Smooth muscle cell (in vitro differentiated cells): ENCODE results near the gene GRIN3A. TPM values are rescaled to one million over a fixed set of nuclear protein-coding genes. Genes with fewer than 3 reads are reported as not detected.

Source experiments
- DNase-seq: peaks from one replicate; lab custom pipeline; 2025; ENCODE audit not compliant: unreplicated experiment; lab: John Stamatoyannopoulos, UW
- H2AFZ ChIP-seq: fragments of 200-600 bp; sonication (generic); 2 replicates; pipeline ENCODE4 v1.6.0; 2016; ENCODE audit warnings: antibody characterized with exemption, low read depth, mild to moderate bottlenecking
- H3F3A ChIP-seq: fragments of 200-600 bp; sonication (generic); 2 replicates; pipeline ENCODE4 v1.6.0; 2017; ENCODE audit warnings: antibody characterized with exemption, low read depth
- H3K27ac ChIP-seq: fragments of 200-600 bp; sonication (generic); 2 replicates; pipeline ENCODE4 v1.5.1; 2016; ENCODE audit warnings: low read depth, mild to moderate bottlenecking
- H3K27me3 ChIP-seq: fragments of 200-600 bp; sonication (generic); 2 replicates; pipeline ENCODE4 v1.6.1; 2016; ENCODE audit warnings: low read depth, mild to moderate bottlenecking
- H3K36me3 ChIP-seq: fragments of 200-600 bp; sonication (generic); 2 replicates; pipeline ENCODE4 v1.5.1; 2016; ENCODE audit warnings: low read depth
- H3K4me1 ChIP-seq: fragments of 200-600 bp; sonication (generic); 2 replicates; pipeline ENCODE4 v1.5.1; 2016; ENCODE audit warnings: low read depth
- H3K4me2 ChIP-seq: fragments of 200-600 bp; sonication (generic); 2 replicates; pipeline ENCODE4 v1.6.0; 2016; ENCODE audit warnings: mild to moderate bottlenecking
- H3K4me3 ChIP-seq: fragments of 200-600 bp; sonication (generic); 2 replicates; pipeline ENCODE4 v1.5.1; 2016; ENCODE audit warnings: mild to moderate bottlenecking
- H3K79me2 ChIP-seq: fragments of 200-600 bp; sonication (generic); 2 replicates; pipeline ENCODE4 v1.6.0; 2016; ENCODE audit warnings: low read depth, mild to moderate bottlenecking
- H3K9ac ChIP-seq: fragments of 200-600 bp; sonication (generic); 2 replicates; pipeline ENCODE4 v1.6.0; 2016; ENCODE audit warnings: low read depth
- H3K9me3 ChIP-seq: fragments of 200-600 bp; sonication (generic); replicated peaks from 2 replicates; pipeline ENCODE4 v1.5.1; 2016; ENCODE audit warnings: low read depth
- H4K20me1 ChIP-seq: fragments of 200-600 bp; sonication (generic); 2 replicates; pipeline ENCODE4 v1.6.0; 2016; ENCODE audit warnings: low read depth
- CTCF ChIP-seq: fragments of 200-600 bp; sonication (generic); IDR thresholded peaks from 2 replicates; pipeline ENCODE4 v1.5.1; 2017; ENCODE audit warnings: borderline replicate concordance, mild to moderate bottlenecking, antibody characterized with exemption; ENCODE audit not compliant: insufficient read depth, poor library complexity, severe bottlenecking
- WGBS: methylation state at CpG from one replicate; pipeline ENCODE4 v1.1.7; 2016; ENCODE audit warnings: low lambda C conversion rate; 5-methylcytosine and 5-hydroxymethylcytosine counted together
- polyA plus RNA-seq: library from polyadenylated mRNA; unstranded; fragments of >200 nt; fragmentation: Nextera tagmentation; extraction: Ambion mirVana; gene quantifications from 2 replicates; pipeline ENCODE4 v1.2.1, GENCODE V29; 2016
- total RNA-seq: library from RNA; depleted of rRNA; stranded (reverse); fragments of >200 nt; gene quantifications from 2 replicates; pipeline ENCODE4 v1.2.3, GENCODE V29; 2014

Gene GRIN3A
- total and polyA plus RNA-seq, 2 experiments from 2014 or later, result 0.07 TPM; not detected in 1

- 95% methylated on average over 5 of the region's 5 CpGs for WGBS
- no peak for TF ChIP-seq CTCF
- Histone ChIP-seq H3K79me2 (no peaks in the 10 kb centered on the region), H3F3A (no peaks in the 10 kb centered on the region), H3K27ac (no peak overlapping the region), H3K4me2 (no peak overlapping the region), H3K4me3 (no peak overlapping the region), H3K36me3 (peaks cover 5% of the 10 kb centered on the region), H2AFZ (no peak overlapping the region), H3K4me1 (no peaks in the 10 kb centered on the region), H4K20me1 (no peaks in the 10 kb centered on the region), H3K9ac (no peak overlapping the region), H3K27me3 (no peaks in the 10 kb centered on the region), H3K9me3 (no peaks in the 10 kb centered on the region)
- no peak for DNase-seq
Observed at GRCh38 chr9:101569741-101570501, 168.5 kb downstream of the GRIN3A start.

- no peak for DNase-seq
- WGBS, result 98% methylated on average over 3 of the region's 3 CpGs
- Histone ChIP-seq H3K9me3 (no peaks in the 10 kb centered on the region), H3K9ac (no peak overlapping the region), H4K20me1 (no peaks in the 10 kb centered on the region), H3K4me3 (no peak overlapping the region), H3K4me2 (no peak overlapping the region), H3F3A (no peaks in the 10 kb centered on the region), H3K27ac (no peak overlapping the region), H2AFZ (no peak overlapping the region), H3K4me1 (no peaks in the 10 kb centered on the region), H3K27me3 (no peaks in the 10 kb centered on the region), H3K36me3 (peaks cover 11% of the 10 kb centered on the region), H3K79me2 (no peaks in the 10 kb centered on the region)
- TF ChIP-seq CTCF, result no peak
Observed at GRCh38 chr9:101567725-101568350, 170.6 kb downstream of the GRIN3A start.

GRCh38 chr9:101566904-101567724 is 171.3 kb downstream of the GRIN3A start:
- Histone ChIP-seq H4K20me1 (no peaks in the 10 kb centered on the region), H3K9ac (no peak overlapping the region), H3K27ac (no peak overlapping the region), H3F3A (no peaks in the 10 kb centered on the region), H3K79me2 (no peaks in the 10 kb centered on the region), H3K36me3 (peaks cover 18% of the 10 kb centered on the region), H2AFZ (no peak overlapping the region), H3K27me3 (no peaks in the 10 kb centered on the region), H3K4me3 (no peak overlapping the region), H3K4me2 (no peak overlapping the region), H3K4me1 (no peaks in the 10 kb centered on the region), H3K9me3 (no peaks in the 10 kb centered on the region)
- DNase-seq, result no peak
- TF ChIP-seq CTCF, result peak; percentile 38
- WGBS, result 87% methylated on average over 5 of the region's 5 CpGs
